ENCODE data around the gene BLOC1S5. TPM values are rescaled to one million over a fixed set of nuclear protein-coding genes. Genes with fewer than 3 reads are reported as not detected.
"Not testable (repeated sequence)": the region's sequence is repeated elsewhere in the genome, so short reads cannot be mapped to it uniquely, and the experiment has no call there.

BLOC1S5 gene
- total RNA-seq, 2 experiments from 2014 or later = 22.6 to 30.7 TPM

GRCh38 chr6:8043221-8043620, 21.0 kb downstream of the BLOC1S5 start:
- POLR2A ChIA-PET = no interaction called here
- no TSS peak for BruUV-seq (replicated peaks)
- DNase-seq (ENCODE audit: low spot score) = no peak

GRCh38 chr6:8041913-8042583, 22.1 kb downstream of the BLOC1S5 start:
- intact Hi-C loops (cut with micrococcal nuclease; ENCODE audit: unreplicated experiment) = no loop called here
- POLR2A ChIA-PET = interaction anchor here (0.6 kb wide), 2 partner anchors 15 to 59 kb away, joined by 3 read pairs; no protein-coding TSS in a partner anchor
- no peak overlapping the region for H3K4me2 ChIP-seq (ENCODE audit: low read length)

More at GRCh38 chr6:8043221-8043620, 21.0 kb downstream of the BLOC1S5 start:
- Histone ChIP-seq H3K4me3 (ENCODE audit: low read depth, low read length, poor library complexity, severe bottlenecking) (no peak overlapping the region), H3K79me2 (ENCODE audit: insufficient read depth, low read depth, low read length) (0 out of 2 replicates have a peak, but pooled peaks cover 1% of the 10 kb centered on the region), H3K27ac (ENCODE audit: low read depth, low read length, poor library complexity, severe bottlenecking) (no peak overlapping the region), H3K4me2 (ENCODE audit: low read length) (no peak overlapping the region), H3K36me3 (ENCODE audit: insufficient read depth, low read length) (peaks cover 80% of the 10 kb centered on the region), H2AFZ (ENCODE audit: low read length) (no peak overlapping the region), H3K9me2 (ENCODE audit: insufficient read depth, low read length) (no peaks in the 10 kb centered on the region), H4K20me1 (ENCODE audit: insufficient read depth, low read length) (no peaks in the 10 kb centered on the region), H3K9me3 (ENCODE audit: low read length) (0 out of 2 replicates have a peak, but pooled peaks cover 4% of the 10 kb centered on the region), H3K4me1 (ENCODE audit: insufficient read depth, low read length, poor library complexity, severe bottlenecking) (no peaks in the 10 kb centered on the region)
- intact Hi-C loops (cut with micrococcal nuclease; ENCODE audit: unreplicated experiment) = no loop called here
- CTCF ChIA-PET (ENCODE audit: unreplicated experiment) = no interaction called here
- no peak for TF ChIP-seq EZH2phosphoT487 (IDR thresholded peaks at IDR 0.05; ENCODE audit: borderline replicate concordance, low read depth, low read length)
- no peak for TF ChIP-seq CTCF (conservative IDR thresholded peaks at IDR 0.05; ENCODE audit: low read length)

GRCh38 chr6:8034107-8034506, 30.1 kb downstream of the BLOC1S5 start:
- H3K4me1 ChIP-seq (ENCODE audit: insufficient read depth, low read length, poor library complexity, severe bottlenecking); H2AFZ ChIP-seq (ENCODE audit: low read length); H3K9me2 ChIP-seq (ENCODE audit: insufficient read depth, low read length); H3K4me3 ChIP-seq (ENCODE audit: low read depth, low read length, poor library complexity, severe bottlenecking); DNase-seq (ENCODE audit: low spot score); H3K4me2 ChIP-seq (ENCODE audit: low read length); intact Hi-C loops (cut with micrococcal nuclease; ENCODE audit: unreplicated experiment); BruUV-seq (replicated peaks); H4K20me1 ChIP-seq (ENCODE audit: insufficient read depth, low read length); CTCF ChIA-PET (ENCODE audit: unreplicated experiment); H3K27ac ChIP-seq (ENCODE audit: low read depth, low read length, poor library complexity, severe bottlenecking); POLR2A ChIA-PET: not testable (repeated sequence)
- peaks cover 51% of the 10 kb centered on the region for H3K79me2 ChIP-seq (ENCODE audit: insufficient read depth, low read depth, low read length)
- peaks cover 14% of the 10 kb centered on the region; the same call in 1 of the 2 replicates for H3K9me3 ChIP-seq (ENCODE audit: low read length)
- peaks cover 45% of the 10 kb centered on the region for H3K36me3 ChIP-seq (ENCODE audit: insufficient read depth, low read length)

More at GRCh38 chr6:8041913-8042583, 22.1 kb downstream of the BLOC1S5 start:
- no peaks in the 10 kb centered on the region for H4K20me1 ChIP-seq (ENCODE audit: insufficient read depth, low read length)
- H2AFZ ChIP-seq (ENCODE audit: low read length) = no peak overlapping the region
- TF ChIP-seq CTCF (conservative IDR thresholded peaks at IDR 0.05; ENCODE audit: low read length) = no peak
- TF ChIP-seq EZH2phosphoT487 (IDR thresholded peaks at IDR 0.05; ENCODE audit: borderline replicate concordance, low read depth, low read length) = no peak
- H3K4me1 ChIP-seq (ENCODE audit: insufficient read depth, low read length, poor library complexity, severe bottlenecking) = no peaks in the 10 kb centered on the region
- H3K9me3 ChIP-seq (ENCODE audit: low read length) = peaks cover 4% of the 10 kb centered on the region; the same call in 1 of the 2 replicates
- no TSS peak for BruUV-seq (replicated peaks)
- H3K79me2 ChIP-seq (ENCODE audit: insufficient read depth, low read depth, low read length) = peaks cover 6% of the 10 kb centered on the region
- H3K27ac ChIP-seq (ENCODE audit: low read depth, low read length, poor library complexity, severe bottlenecking) = no peak overlapping the region
- CTCF ChIA-PET (ENCODE audit: unreplicated experiment) = no interaction called here
- H3K4me3 ChIP-seq (ENCODE audit: low read depth, low read length, poor library complexity, severe bottlenecking) = no peak overlapping the region
- H3K9me2 ChIP-seq (ENCODE audit: insufficient read depth, low read length) = no peaks in the 10 kb centered on the region
- H3K36me3 ChIP-seq (ENCODE audit: insufficient read depth, low read length) = peaks cover 79% of the 10 kb centered on the region
- no peak for DNase-seq (ENCODE audit: low spot score)

Data from OCI-LY7 (cell line).